ENCODE measurements around the gene NCOR2.
"Not testable (repeated sequence)": the region's sequence is repeated elsewhere in the genome, so short reads cannot be mapped to it uniquely, and the experiment has no call there.

The NCOR2 gene

GRCh38 chr12:124592050-124592449 lies 24.6 kb upstream of the NCOR2 start:
- Mint-ChIP-seq H3K9me3 (peaks cover 5% of the 10 kb centered on the region), H3K27me3 (peaks cover 7% of the 10 kb centered on the region), H3K36me3 (ENCODE audit: low read depth) (no peaks in the 10 kb centered on the region), H3K27ac (no peak overlapping the region), H3K4me3 (no peak overlapping the region), H3K4me1 (ENCODE audit: low read depth) (peaks cover 17% of the 10 kb centered on the region)
- no peak for DNase-seq

GRCh38 chr12:124590447-124590846 lies 23.0 kb upstream of the NCOR2 start:
- no peaks in the 10 kb centered on the region for H3K36me3 Mint-ChIP-seq (ENCODE audit: low read depth)
- DNase-seq = no peak
- H3K9me3 Mint-ChIP-seq = peaks cover 5% of the 10 kb centered on the region
- H3K4me1 Mint-ChIP-seq (ENCODE audit: low read depth) = peaks cover 17% of the 10 kb centered on the region
- H3K27ac Mint-ChIP-seq = no peak overlapping the region
- no peak overlapping the region for H3K4me3 Mint-ChIP-seq
- peaks cover 5% of the 10 kb centered on the region for H3K27me3 Mint-ChIP-seq

GRCh38 chr12:124588751-124589267 lies 21.4 kb upstream of the NCOR2 start:
- no peak overlapping the region for H3K27ac Mint-ChIP-seq
- DNase-seq = no peak
- no peak overlapping the region for H3K4me3 Mint-ChIP-seq
- no peaks in the 10 kb centered on the region for H3K36me3 Mint-ChIP-seq (ENCODE audit: low read depth)
- peaks cover 5% of the 10 kb centered on the region for H3K9me3 Mint-ChIP-seq
- peaks cover 17% of the 10 kb centered on the region for H3K4me1 Mint-ChIP-seq (ENCODE audit: low read depth)
- peaks cover 5% of the 10 kb centered on the region for H3K27me3 Mint-ChIP-seq

GRCh38 chr12:124588018-124588634 lies 20.7 kb upstream of the NCOR2 start:
- Mint-ChIP-seq H3K4me1 (ENCODE audit: low read depth) (peaks cover 17% of the 10 kb centered on the region), H3K9me3 (peaks cover 5% of the 10 kb centered on the region), H3K36me3 (ENCODE audit: low read depth) (no peaks in the 10 kb centered on the region), H3K27me3 (peaks cover 5% of the 10 kb centered on the region), H3K27ac (no peak overlapping the region), H3K4me3 (no peak overlapping the region)
- no peak for DNase-seq

- no peaks in the 10 kb centered on the region for H3K36me3 Mint-ChIP-seq (ENCODE audit: low read depth)
- H3K4me3 Mint-ChIP-seq = no peak overlapping the region
- H3K4me1 Mint-ChIP-seq (ENCODE audit: low read depth) = peaks cover 17% of the 10 kb centered on the region
- no peak for DNase-seq
- peaks cover 2% of the 10 kb centered on the region for H3K27me3 Mint-ChIP-seq
- H3K27ac Mint-ChIP-seq = no peak overlapping the region
- H3K9me3 Mint-ChIP-seq = peaks cover 5% of the 10 kb centered on the region
These were observed 19.3 kb upstream of the NCOR2 start for GRCh38 chr12:124586756-124587155.

GRCh38 chr12:124584494-124584893 lies 17.1 kb upstream of the NCOR2 start:
- not testable (repeated sequence) for H3K4me3 Mint-ChIP-seq; H3K36me3 Mint-ChIP-seq (ENCODE audit: low read depth); DNase-seq; H3K9me3 Mint-ChIP-seq; H3K27me3 Mint-ChIP-seq; H3K27ac Mint-ChIP-seq
- H3K4me1 Mint-ChIP-seq (ENCODE audit: low read depth) = peaks cover 11% of the 10 kb centered on the region

- Mint-ChIP-seq H3K9me3 (no peaks in the 10 kb centered on the region), H3K27ac (no peak overlapping the region), H3K4me3 (no peak overlapping the region), H3K27me3 (peaks cover 2% of the 10 kb centered on the region), H3K4me1 (ENCODE audit: low read depth) (peaks cover 4% of the 10 kb centered on the region), H3K36me3 (ENCODE audit: low read depth) (no peaks in the 10 kb centered on the region)
- DNase-seq = no peak
These were observed 16.4 kb upstream of the NCOR2 start for GRCh38 chr12:124583854-124584253.

- Mint-ChIP-seq H3K4me3 (no peak overlapping the region), H3K9me3 (no peaks in the 10 kb centered on the region), H3K36me3 (ENCODE audit: low read depth) (no peaks in the 10 kb centered on the region), H3K4me1 (ENCODE audit: low read depth) (no peaks in the 10 kb centered on the region), H3K27ac (no peak overlapping the region), H3K27me3 (no peaks in the 10 kb centered on the region)
- no peak for DNase-seq
These were observed 14.7 kb upstream of the NCOR2 start for GRCh38 chr12:124582108-124582424.

GRCh38 chr12:124581307-124582107 lies 14.1 kb upstream of the NCOR2 start:
- Mint-ChIP-seq H3K4me1 (ENCODE audit: low read depth) (no peaks in the 10 kb centered on the region), H3K9me3 (no peaks in the 10 kb centered on the region), H3K27me3 (no peaks in the 10 kb centered on the region), H3K4me3 (no peak overlapping the region), H3K27ac (no peak overlapping the region), H3K36me3 (ENCODE audit: low read depth) (no peaks in the 10 kb centered on the region)
- no peak for DNase-seq

- H3K36me3 Mint-ChIP-seq (ENCODE audit: low read depth) = no peaks in the 10 kb centered on the region
- H3K27ac Mint-ChIP-seq = no peak overlapping the region
- no peak overlapping the region for H3K4me3 Mint-ChIP-seq
- H3K4me1 Mint-ChIP-seq (ENCODE audit: low read depth) = no peaks in the 10 kb centered on the region
- H3K27me3 Mint-ChIP-seq = no peaks in the 10 kb centered on the region
- DNase-seq = no peak
- H3K9me3 Mint-ChIP-seq = no peaks in the 10 kb centered on the region
These were observed 12.6 kb upstream of the NCOR2 start for GRCh38 chr12:124579921-124580517.

- Mint-ChIP-seq H3K36me3 (ENCODE audit: low read depth) (no peaks in the 10 kb centered on the region), H3K4me3 (no peak overlapping the region), H3K27me3 (no peaks in the 10 kb centered on the region), H3K27ac (no peak overlapping the region), H3K4me1 (ENCODE audit: low read depth) (no peaks in the 10 kb centered on the region), H3K9me3 (no peaks in the 10 kb centered on the region)
- no peak for DNase-seq
These were observed 11.4 kb upstream of the NCOR2 start for GRCh38 chr12:124578854-124579253.

- Mint-ChIP-seq H3K27ac (no peak overlapping the region), H3K4me1 (ENCODE audit: low read depth) (no peaks in the 10 kb centered on the region), H3K4me3 (no peak overlapping the region), H3K36me3 (ENCODE audit: low read depth) (no peaks in the 10 kb centered on the region), H3K27me3 (no peaks in the 10 kb centered on the region), H3K9me3 (no peaks in the 10 kb centered on the region)
- no peak for DNase-seq
These were observed 11.0 kb upstream of the NCOR2 start for GRCh38 chr12:124578445-124578844.

GRCh38 chr12:124577986-124578385 lies 10.6 kb upstream of the NCOR2 start:
- H3K27me3 Mint-ChIP-seq = no peaks in the 10 kb centered on the region
- no peaks in the 10 kb centered on the region for H3K36me3 Mint-ChIP-seq (ENCODE audit: low read depth)
- DNase-seq = no peak
- H3K4me3 Mint-ChIP-seq = no peak overlapping the region
- H3K4me1 Mint-ChIP-seq (ENCODE audit: low read depth) = no peaks in the 10 kb centered on the region
- H3K9me3 Mint-ChIP-seq = no peaks in the 10 kb centered on the region
- no peak overlapping the region for H3K27ac Mint-ChIP-seq

- Mint-ChIP-seq H3K4me3 (no peak overlapping the region), H3K27me3 (no peaks in the 10 kb centered on the region), H3K27ac (no peak overlapping the region), H3K9me3 (no peaks in the 10 kb centered on the region), H3K36me3 (ENCODE audit: low read depth) (no peaks in the 10 kb centered on the region), H3K4me1 (ENCODE audit: low read depth) (no peaks in the 10 kb centered on the region)
- DNase-seq = no peak
These were observed 10.0 kb upstream of the NCOR2 start for GRCh38 chr12:124577374-124577773.

- H3K9me3 Mint-ChIP-seq = no peaks in the 10 kb centered on the region
- H3K36me3 Mint-ChIP-seq (ENCODE audit: low read depth) = no peaks in the 10 kb centered on the region
- no peak overlapping the region for H3K27ac Mint-ChIP-seq
- no peak for DNase-seq
- no peak overlapping the region for H3K4me3 Mint-ChIP-seq
- no peaks in the 10 kb centered on the region for H3K27me3 Mint-ChIP-seq
- no peaks in the 10 kb centered on the region for H3K4me1 Mint-ChIP-seq (ENCODE audit: low read depth)
These were observed 8.7 kb upstream of the NCOR2 start for GRCh38 chr12:124576061-124576650.

All from activated T-cell treated with anti-CD3 and anti-CD28 coated beads, Interleukin-2, amount 50 U/mL, for 24 hours (primary cell).